ENCODE data around the gene PVR.
"Not testable (repeated sequence)": the region's sequence is repeated elsewhere in the genome, so short reads cannot be mapped to it uniquely, and the experiment has no call there.

The PVR gene

DNA sequence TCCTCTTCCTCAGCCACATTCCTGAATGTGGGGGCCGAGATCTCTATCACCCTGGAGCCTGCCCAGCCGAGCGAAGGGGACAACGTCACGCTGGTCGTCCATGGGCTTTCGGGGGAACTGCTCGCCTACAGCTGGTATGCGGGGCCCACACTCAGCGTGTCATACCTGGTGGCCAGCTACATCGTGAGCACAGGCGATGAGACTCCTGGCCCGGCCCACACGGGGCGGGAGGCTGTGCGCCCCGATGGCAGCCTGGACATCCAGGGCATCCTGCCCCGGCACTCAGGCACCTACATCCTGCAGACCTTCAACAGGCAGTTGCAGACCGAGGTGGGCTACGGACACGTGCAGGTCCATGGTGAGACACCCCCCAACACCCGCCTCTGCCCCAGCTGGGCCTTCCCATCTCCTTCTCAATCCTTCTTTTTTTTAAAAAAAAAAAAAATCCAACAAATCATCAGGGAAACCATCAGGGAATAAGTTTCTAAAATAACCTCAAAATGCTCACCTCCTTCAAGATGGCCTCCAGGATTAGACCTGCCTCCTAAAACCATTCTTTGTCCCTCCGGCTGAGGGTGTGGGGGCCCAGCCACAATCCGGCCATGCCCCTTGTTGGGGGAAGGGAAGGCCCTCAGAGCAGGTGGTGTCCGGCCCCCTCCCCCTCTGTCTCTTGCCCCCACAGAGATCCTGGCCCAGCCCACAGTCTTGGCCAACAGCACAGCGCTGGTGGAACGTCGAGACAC is 59.8 kb downstream of the PVR start:
- DNase-seq: no peak

DNA sequence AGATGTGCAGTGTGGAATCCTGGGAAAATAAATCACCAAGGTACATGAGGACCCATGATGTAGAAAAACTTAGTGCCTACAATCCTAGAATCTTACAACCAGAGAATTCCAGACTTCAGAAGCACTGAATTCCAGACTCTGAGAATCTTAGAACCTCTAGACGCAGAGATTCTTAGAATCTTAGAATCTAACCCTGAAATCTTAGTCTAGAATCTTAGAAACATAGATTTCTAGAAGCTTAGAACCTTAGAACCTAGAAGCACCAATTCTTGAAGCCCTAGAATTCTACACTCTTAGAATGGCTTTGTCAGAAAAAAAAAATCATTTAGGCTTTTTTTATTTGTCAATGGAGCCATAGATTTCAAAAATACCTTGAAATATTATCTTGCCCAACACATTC is 61.3 kb downstream of the PVR start:
- no peak for DNase-seq

DNA sequence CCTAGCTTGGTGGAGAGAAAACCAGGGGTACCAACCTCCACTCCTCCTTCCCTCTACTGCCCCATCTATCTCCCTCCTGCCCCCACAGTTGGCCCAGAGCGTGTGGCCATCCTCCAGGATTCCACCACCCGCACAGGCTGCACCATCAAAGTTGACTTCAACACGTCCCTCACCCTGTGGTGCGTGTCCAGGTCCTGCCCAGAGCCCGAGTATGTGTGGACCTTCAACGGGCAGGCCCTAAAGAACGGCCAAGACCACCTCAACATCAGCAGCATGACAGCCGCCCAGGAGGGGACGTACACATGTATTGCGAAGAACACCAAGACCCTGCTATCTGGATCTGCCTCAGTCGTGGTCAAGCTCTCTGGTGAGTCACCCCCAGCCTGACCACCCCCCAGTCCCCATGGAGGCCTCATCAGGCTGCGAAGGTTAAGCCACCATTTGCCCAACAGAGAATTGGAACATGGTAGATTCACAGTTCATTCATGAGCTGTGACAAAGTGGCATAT is 61.8 kb downstream of the PVR start:
- no peak for DNase-seq

DNA sequence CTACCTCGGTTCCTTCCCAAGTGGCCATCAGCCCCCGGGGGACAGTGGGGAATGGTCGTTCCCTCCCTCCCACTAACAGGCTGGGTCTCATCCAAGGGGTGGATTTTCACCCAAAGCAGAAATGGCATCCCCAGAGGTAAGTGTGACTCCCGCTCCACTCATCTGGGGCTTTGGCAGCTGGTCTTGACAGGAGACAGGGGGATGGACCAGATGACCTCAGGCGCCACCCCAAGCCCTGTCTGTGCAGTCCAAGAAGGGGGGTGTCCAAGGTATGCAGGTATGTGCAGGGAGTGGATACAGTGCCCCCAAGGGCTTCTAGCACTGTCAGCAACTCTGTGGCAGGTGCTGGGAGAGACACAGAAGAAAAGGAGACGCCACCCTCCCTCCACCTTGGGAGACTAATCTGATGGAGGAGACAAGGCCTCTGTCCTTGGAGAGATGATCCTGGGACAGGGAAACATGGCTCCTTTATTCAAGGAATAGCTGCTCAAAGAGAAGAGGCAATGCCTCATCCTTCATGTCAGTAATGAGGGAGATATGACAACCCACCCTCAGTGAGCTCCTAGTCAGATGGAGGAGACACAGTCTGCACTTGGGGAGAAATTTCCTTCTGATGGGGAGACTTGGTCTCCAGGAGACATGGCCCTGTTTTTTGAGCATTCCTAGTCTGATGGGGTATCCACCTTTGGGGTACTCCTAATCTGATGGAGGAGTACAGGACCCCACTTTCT is 63.0 kb downstream of the PVR start:
- no peak for DNase-seq

DNA sequence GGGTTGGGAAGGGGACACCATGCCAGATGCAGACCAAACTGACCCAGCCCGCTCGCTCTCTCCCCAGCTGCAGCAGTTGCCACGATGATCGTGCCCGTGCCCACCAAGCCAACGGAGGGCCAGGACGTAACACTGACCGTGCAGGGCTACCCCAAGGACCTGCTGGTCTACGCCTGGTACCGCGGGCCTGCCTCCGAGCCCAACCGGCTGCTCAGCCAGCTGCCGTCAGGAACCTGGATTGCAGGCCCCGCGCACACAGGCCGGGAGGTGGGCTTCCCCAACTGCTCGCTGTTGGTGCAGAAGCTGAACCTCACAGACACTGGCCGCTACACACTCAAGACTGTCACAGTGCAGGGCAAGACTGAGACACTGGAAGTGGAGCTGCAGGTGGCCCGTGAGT is 64.1 kb downstream of the PVR start:
- no peak for DNase-seq

DNA sequence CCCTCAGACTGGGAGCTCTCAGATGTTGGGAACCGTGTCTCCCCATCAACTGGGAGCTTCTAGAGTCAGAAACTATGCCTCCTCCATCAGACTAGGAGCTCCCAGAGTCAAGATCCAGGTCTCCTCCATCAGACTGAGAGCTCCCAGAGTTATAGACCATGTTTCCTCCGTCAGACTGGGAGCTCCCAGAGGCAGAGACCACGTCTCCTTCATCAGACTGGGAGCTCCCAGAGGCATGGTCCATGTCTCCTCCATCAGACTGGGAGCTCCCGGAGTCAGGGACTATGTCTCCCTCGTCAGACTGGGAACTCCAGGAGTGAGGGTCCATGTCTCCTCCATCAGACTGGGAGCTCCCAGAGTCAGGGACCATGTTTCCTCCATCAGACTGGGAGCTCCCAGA is 65.2 kb downstream of the PVR start:
- DNase-seq: no peak

DNA sequence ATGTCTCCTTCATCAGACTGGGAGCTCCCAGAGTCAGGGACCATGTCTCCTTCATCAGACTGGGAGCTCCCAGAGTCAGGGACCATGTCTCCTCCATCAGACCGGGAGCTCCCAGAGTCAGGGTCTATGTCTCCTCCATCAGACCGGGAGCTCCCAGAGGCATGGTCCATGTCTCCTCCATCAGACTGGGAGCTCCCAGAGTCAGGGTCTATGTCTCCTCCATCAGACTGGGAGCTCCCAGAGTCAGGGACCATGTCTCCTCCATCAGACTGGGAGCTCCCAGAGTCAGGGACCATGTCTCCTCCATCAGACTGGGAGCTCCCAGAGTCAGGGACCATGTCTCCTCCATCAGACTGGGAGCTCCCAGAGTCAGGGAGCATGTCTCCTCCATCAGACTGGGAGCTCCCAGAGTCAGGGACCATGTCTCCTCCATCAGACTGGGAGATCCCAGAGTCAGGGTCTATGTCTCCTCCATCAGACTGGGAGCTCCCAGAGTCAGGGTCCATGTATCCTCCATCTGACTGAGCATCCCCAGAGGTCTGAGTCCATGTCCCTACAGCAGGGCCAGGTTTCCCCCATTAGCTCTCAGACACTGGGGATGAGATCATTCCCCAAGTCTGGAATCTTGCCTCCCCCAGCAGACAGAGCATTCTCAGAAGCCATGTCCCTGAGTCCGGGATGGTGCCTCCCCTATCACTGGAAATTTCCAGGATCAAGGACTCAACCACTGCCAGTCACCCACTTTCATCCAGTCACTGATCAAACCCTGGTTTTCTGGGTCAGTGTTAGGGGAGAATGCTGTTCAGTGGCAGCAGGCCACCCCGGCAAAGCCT is 65.9 kb downstream of the PVR start:
- DNase-seq: not testable (repeated sequence)

DNA sequence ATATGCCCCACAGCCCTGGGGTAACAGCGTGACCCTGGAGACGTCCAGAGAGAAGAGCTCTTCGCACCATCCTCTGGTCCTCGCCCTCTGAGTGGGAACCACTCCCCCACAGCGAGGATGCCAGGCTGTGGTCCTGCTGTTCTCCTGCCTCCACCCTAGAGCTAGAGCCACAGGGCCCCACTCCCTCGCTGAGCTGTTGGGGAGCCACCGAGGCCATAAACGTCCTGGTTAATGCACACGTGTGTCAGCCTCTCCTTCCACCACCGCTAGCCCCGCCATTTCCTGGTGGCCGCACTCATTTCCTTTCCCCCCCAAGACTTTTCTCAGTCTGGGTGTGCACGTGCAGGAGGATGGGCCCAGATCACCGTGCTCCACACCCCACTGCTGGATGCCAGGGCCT is 66.8 kb downstream of the PVR start:
- no peak for DNase-seq

DNA sequence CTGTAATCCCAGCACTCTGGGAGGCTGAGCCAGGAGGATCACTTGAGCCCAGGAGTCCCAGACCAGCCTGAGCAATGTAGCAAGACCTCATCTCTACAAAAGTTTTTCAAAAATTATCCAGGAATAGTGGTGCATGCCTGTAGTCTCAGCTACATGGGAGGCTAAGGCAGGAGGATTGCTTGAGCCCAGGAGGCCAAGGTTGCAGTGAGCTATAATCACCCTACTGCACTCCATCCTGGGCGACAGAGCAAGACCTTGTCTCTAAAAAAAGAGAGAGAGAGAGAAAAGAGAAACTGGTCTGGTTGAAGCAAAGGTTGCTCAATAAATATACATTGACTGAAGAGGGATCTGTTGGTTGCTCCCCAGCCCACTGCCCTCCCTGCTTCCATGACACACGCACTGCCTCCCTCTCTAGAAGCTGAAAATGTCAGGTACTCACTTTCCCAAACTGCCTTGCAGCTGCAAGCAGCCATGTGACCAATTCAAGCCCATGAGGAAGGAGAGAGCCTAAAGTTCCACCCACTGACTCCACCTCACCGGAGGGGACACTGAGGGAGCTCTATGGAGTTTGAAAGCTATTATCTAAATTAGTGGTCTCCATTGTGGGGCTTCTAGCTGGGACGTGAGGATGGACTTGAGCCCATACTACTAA is 69.3 kb downstream of the PVR start:
- DNase-seq: no peak

Measured in GOT3 (cell line).